K562 (cell line): ENCODE measurements around the gene ADAMTS2.

Experiments
- EGR1 ChIP-seq: fragments of 450-650 bp; conservative IDR thresholded peaks from 2 replicates; pipeline ENCODE4 v1.6.1; 2017; ENCODE audit warnings: mild to moderate bottlenecking
- KAT7 ChIP-seq: sonication (generic); formaldehyde crosslinking; IDR thresholded peaks from 2 replicates; pipeline ENCODE4 v1.8.0; 2022; ENCODE audit warnings: missing genetic modification reagents, mild to moderate bottlenecking, borderline replicate concordance
- MXD1 ChIP-seq: fragments of 250-450 bp; sonication (Bioruptor Pico); IDR thresholded peaks from 2 replicates; pipeline ENCODE4 v1.8.0; 2021; ENCODE audit warnings: borderline replicate concordance, mild to moderate bottlenecking, moderate library complexity; ENCODE audit not compliant: poor library complexity, severe bottlenecking
- SMC3 ChIP-seq: conservative IDR thresholded peaks from 2 replicates; pipeline ENCODE4 v1.6.1; 2011; ENCODE audit warnings: low read depth, low read length, improper control_type of control experiment; ENCODE audit not compliant: insufficient read depth
- TCF7L2 ChIP-seq: fragments of 150-350 bp; IDR thresholded peaks from 2 replicates; pipeline ENCODE4 v1.6.1; 2016; ENCODE audit warnings: low read depth, mild to moderate bottlenecking, low read length, moderate library complexity
- TFAM ChIP-seq: fragments of 250-450 bp; sonication (Bioruptor Pico); conservative IDR thresholded peaks from 2 replicates; pipeline ENCODE4 v1.5.0; 2021; ENCODE audit warnings: mild to moderate bottlenecking, moderate library complexity
- TF ChIP-seq, protein P1 (sequence below), 3 experiments: IDR thresholded peaks in 2 of 3; conservative IDR thresholded peaks in 1 of 3; 2 replicates each; pipeline ENCODE4 v1.5.1; 2011 to 2012; ENCODE audit warnings: low read length in 3 of 3, mild to moderate bottlenecking in 3 of 3, control low read depth in 2 of 3, improper control_type of control experiment in 1 of 3, inconsistent platforms in 1 of 3, low read depth in 1 of 3, mixed read lengths in 1 of 3, moderate library complexity in 1 of 3; ENCODE audit not compliant: insufficient read depth in 2 of 3

GRCh38 chr5:179328291-179328690 is 17.0 kb downstream of the ADAMTS2 start:
- no peak for TF ChIP-seq SMC3
- TF ChIP-seq TFAM, result no peak
- TF ChIP-seq TCF7L2, result no peak
- TF ChIP-seq, protein P1, sequence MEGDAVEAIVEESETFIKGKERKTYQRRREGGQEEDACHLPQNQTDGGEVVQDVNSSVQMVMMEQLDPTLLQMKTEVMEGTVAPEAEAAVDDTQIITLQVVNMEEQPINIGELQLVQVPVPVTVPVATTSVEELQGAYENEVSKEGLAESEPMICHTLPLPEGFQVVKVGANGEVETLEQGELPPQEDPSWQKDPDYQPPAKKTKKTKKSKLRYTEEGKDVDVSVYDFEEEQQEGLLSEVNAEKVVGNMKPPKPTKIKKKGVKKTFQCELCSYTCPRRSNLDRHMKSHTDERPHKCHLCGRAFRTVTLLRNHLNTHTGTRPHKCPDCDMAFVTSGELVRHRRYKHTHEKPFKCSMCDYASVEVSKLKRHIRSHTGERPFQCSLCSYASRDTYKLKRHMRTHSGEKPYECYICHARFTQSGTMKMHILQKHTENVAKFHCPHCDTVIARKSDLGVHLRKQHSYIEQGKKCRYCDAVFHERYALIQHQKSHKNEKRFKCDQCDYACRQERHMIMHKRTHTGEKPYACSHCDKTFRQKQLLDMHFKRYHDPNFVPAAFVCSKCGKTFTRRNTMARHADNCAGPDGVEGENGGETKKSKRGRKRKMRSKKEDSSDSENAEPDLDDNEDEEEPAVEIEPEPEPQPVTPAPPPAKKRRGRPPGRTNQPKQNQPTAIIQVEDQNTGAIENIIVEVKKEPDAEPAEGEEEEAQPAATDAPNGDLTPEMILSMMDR (IDR thresholded peaks at IDR 0.05 in 2 of 3, conservative IDR thresholded peaks at IDR 0.05 in 1 of 3; ENCODE audit: insufficient read depth in 2 of 3, low read depth in 1 of 3, low read length in 3 of 3), result no peak
- TF ChIP-seq KAT7 (CRISPR knock-in tag), result no peak
- TF ChIP-seq EGR1, result no peak
- TF ChIP-seq MXD1 (CRISPR knock-in tag), result no peak
